GM23248 (cell line): ENCODE measurements around the gene NUP210. TPM values are rescaled to one million over a fixed set of nuclear protein-coding genes. Genes with fewer than 3 reads are reported as not detected.

Experiments used
- DNase-seq: peaks from one replicate; pipeline ENCODE4 v3.0.0-alpha.2; 2015
- H2AFZ ChIP-seq: fragments of 200-600 bp; sonication (generic); 2 replicates; pipeline ENCODE4 v1.6.1; 2016; ENCODE audit warnings: antibody characterized with exemption
- H3F3A ChIP-seq: fragments of 200-600 bp; sonication (generic); 2 replicates; pipeline ENCODE4 v1.6.1; 2016; ENCODE audit warnings: mild to moderate bottlenecking, antibody characterized with exemption, mixed run types; ENCODE audit not compliant: insufficient read depth
- H3K27ac ChIP-seq: fragments of 200-600 bp; sonication (generic); 2 replicates; pipeline ENCODE4 v1.5.1; 2016; ENCODE audit warnings: mild to moderate bottlenecking
- H3K27me3 ChIP-seq: fragments of 200-600 bp; sonication (generic); replicated peaks from 2 replicates; pipeline ENCODE4 v1.6.1; 2016; ENCODE audit warnings: mild to moderate bottlenecking; ENCODE audit not compliant: insufficient read depth
- H3K36me3 ChIP-seq: fragments of 200-600 bp; sonication (generic); 2 replicates; pipeline ENCODE4 v1.6.1; 2016; ENCODE audit warnings: low read depth, mild to moderate bottlenecking
- H3K4me1 ChIP-seq: fragments of 200-600 bp; sonication (generic); 2 replicates; pipeline ENCODE4 v1.6.1; 2016; ENCODE audit warnings: mild to moderate bottlenecking; ENCODE audit not compliant: insufficient read depth
- H3K4me2 ChIP-seq: fragments of 200-600 bp; sonication (generic); one replicate; pipeline ENCODE4 v1.6.1; 2016; ENCODE audit warnings: mild to moderate bottlenecking; ENCODE audit not compliant: unreplicated experiment
- H3K4me3 ChIP-seq: fragments of 200-600 bp; sonication (generic); 2 replicates; pipeline ENCODE4 v1.5.1; 2016; ENCODE audit warnings: mild to moderate bottlenecking
- H3K79me2 ChIP-seq: fragments of 200-600 bp; sonication (generic); 2 replicates; pipeline ENCODE4 v1.6.1; 2016; ENCODE audit warnings: mild to moderate bottlenecking; ENCODE audit not compliant: insufficient read depth
- H3K9ac ChIP-seq: fragments of 200-600 bp; sonication (generic); 2 replicates; pipeline ENCODE4 v1.6.1; 2016; ENCODE audit warnings: mild to moderate bottlenecking
- H3K9me2 ChIP-seq: fragments of 200-600 bp; sonication (generic); 2 replicates; pipeline ENCODE4 v1.6.1; 2016; ENCODE audit warnings: mixed run types, mild to moderate bottlenecking, moderate library complexity; ENCODE audit not compliant: insufficient read depth
- H3K9me3 ChIP-seq: fragments of 200-600 bp; sonication (generic); one replicate; pipeline ENCODE4 v1.6.1; 2017; ENCODE audit warnings: low read depth
- H4K20me1 ChIP-seq: fragments of 200-600 bp; sonication (generic); 2 replicates; pipeline ENCODE4 v1.6.0; 2016; ENCODE audit not compliant: insufficient read depth
- EZH2 ChIP-seq: fragments of 200-600 bp; sonication (generic); IDR thresholded peaks from 2 replicates; pipeline ENCODE4 v1.6.1; 2018; ENCODE audit warnings: antibody characterized with exemption, mild to moderate bottlenecking; ENCODE audit not compliant: insufficient read depth, poor library complexity, severe bottlenecking
- EZH2phosphoT487 ChIP-seq: fragments of 200-600 bp; sonication (generic); IDR thresholded peaks from 2 replicates; pipeline ENCODE4 v1.6.1; 2018; ENCODE audit warnings: antibody characterized with exemption, moderate library complexity, mild to moderate bottlenecking, low read depth; ENCODE audit not compliant: insufficient read depth
- WGBS, 2 experiments: methylation state at CpG; one replicate each; pipeline ENCODE4 v1.1.6; 2015 to 2017; ENCODE audit warnings: low lambda C conversion rate in 2 of 2, low coverage in 1 of 2; ENCODE audit errors: missing lambda C conversion rate in 2 of 2; 5-methylcytosine and 5-hydroxymethylcytosine counted together
- in situ Hi-C: fragments of 300-500 bp; cut with MboI; formaldehyde crosslinking; loops from 2 replicates; pipeline ENCODE4 v1.15.0; 2020
- polyA plus RNA-seq: library from polyadenylated mRNA; unstranded; fragments of >200 nt; fragmentation: Nextera tagmentation; extraction: Ambion mirVana; gene quantifications from 2 replicates; pipeline ENCODE4 v1.2.1, GENCODE V29; 2016
- total RNA-seq: library from RNA; depleted of rRNA; stranded (reverse); fragments of >200 nt; shearing (Covaris generic); gene quantifications from 2 replicates; pipeline ENCODE4 v1.2.3, GENCODE V29; 2014

Gene NUP210
- total and polyA plus RNA-seq, 2 experiments from 2014 or later: 0.04 TPM; not detected in 1

DNA sequence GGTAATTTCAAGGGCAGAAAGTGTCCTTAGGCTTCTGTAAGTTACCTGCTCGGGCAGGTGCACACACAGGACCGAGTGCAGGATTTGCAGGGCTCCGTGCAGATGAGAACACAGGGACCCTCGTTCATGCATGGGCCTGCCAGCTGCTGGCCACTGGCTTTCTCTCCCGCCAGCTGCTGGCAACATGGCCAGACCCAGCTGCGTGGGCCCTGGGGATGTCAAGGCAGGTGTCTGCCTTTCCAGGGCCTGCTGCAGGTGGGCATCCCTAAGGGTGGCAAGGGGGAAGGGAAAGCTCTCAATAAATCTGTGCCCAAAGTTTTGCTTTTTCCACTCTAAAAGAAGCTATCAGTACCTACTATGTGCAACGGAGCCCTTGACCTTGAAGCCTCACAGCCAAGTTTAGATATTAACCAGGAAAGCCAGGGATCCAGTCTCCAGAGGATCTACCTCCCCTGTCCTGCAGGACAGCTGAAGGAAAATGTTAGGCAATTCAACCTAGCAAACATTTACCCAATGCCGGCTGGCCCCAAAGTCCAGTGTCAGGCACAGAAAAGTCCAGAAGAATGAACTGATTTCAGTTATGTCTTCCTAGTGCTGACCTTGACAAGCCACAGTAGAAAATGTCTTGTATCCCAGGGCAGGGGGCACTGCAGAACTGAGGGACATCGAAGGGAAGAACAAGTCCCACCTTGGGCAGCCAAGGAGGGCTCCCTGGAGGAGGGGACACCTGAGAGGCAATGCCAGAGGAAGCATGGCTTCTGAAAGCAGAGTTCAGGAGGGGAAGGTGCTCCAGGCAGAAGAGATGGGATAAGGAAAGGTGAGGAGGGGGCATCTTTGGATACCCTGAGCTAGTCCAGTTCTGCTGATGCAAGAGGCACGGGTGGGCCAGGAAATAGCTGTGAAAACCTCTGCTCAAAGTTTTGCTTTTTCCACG, 26.4 kb downstream of the NUP210 start:
- Histone ChIP-seq H4K20me1 (no peaks in the 10 kb centered on the region), H3K9me2 (no peaks in the 10 kb centered on the region), H3K4me1 (no peaks in the 10 kb centered on the region), H3K9ac (no peak overlapping the region), H3K36me3 (no peaks in the 10 kb centered on the region), H3K4me2 (no peak overlapping the region), H3F3A (no peaks in the 10 kb centered on the region), H3K4me3 (no peak overlapping the region), H3K27ac (no peak overlapping the region), H3K9me3 (no peaks in the 10 kb centered on the region), H3K79me2 (no peaks in the 10 kb centered on the region), H2AFZ (no peak overlapping the region), H3K27me3 (peaks cover 19% of the 10 kb centered on the region; the same call in 1 of the 2 replicates)
- in situ Hi-C loops: no loop called here
- no peak for TF ChIP-seq EZH2phosphoT487
- TF ChIP-seq EZH2: no peak
- 27 to 32% methylated on average over 11 of the region's 11 CpGs for WGBS, 2 experiments
- no peak for DNase-seq

DNA sequence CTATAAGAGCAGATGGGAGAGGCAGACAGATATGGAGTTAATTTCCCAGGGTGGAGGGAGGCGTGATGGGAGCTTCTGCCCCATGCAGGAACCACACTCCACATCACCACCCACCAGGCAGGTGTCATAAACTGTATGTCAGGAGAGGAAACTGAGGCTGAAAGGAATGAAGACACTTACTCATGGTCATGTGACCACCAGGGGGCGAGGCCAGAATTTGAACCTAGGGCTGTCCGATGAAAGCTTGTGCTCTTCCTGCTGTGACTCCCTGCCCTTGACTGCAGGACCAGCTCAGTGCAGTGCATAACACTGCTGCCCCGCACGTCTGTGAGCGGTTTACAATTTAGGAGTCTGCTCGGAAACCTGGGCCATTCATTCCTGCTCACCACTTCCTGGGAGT, 28.8 kb downstream of the NUP210 start:
- no peaks in the 10 kb centered on the region for H3K4me1 ChIP-seq
- no peaks in the 10 kb centered on the region for H3K79me2 ChIP-seq
- no peaks in the 10 kb centered on the region for H3K9me2 ChIP-seq
- H4K20me1 ChIP-seq: no peaks in the 10 kb centered on the region
- TF ChIP-seq EZH2 (no peak), EZH2phosphoT487 (no peak)
- in situ Hi-C loops: no loop called here
- H3K27me3 ChIP-seq: peaks cover 32% of the 10 kb centered on the region
- no peaks in the 10 kb centered on the region for H3K36me3 ChIP-seq
- no peak overlapping the region for H2AFZ ChIP-seq
- no peaks in the 10 kb centered on the region for H3F3A ChIP-seq
- DNase-seq: no peak
- H3K9ac ChIP-seq: no peak overlapping the region
- WGBS, 2 experiments: 59 to 64% methylated on average over 7 of the region's 7 CpGs
- H3K4me3 ChIP-seq: no peak overlapping the region
- no peak overlapping the region for H3K4me2 ChIP-seq
- no peak overlapping the region for H3K27ac ChIP-seq
- H3K9me3 ChIP-seq: no peaks in the 10 kb centered on the region

DNA sequence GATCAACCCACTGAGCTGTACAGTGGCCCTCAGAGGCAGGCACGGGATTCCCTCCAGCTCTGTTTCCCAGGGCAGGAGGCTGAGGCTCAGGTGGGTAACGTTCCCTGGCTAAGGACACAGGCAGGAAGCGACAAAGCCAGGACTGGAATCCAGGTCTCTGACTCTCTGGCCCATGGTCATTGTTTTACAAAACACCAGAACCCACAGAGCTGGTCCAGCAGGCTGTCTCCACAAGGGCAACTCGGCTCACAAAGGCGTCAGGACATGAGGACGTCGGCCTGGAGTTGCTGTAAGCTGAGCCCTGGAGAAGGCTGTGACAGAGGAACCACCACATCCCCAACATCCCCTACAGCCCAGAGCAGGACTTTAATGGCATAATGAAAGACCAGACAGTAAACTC, 30.7 kb downstream of the NUP210 start:
- H3K4me2 ChIP-seq: no peak overlapping the region
- H3K27ac ChIP-seq: no peak overlapping the region
- no peak overlapping the region for H3K9ac ChIP-seq
- no peaks in the 10 kb centered on the region for H3K9me2 ChIP-seq
- H4K20me1 ChIP-seq: no peaks in the 10 kb centered on the region
- H2AFZ ChIP-seq: no peak overlapping the region
- no peaks in the 10 kb centered on the region for H3K4me1 ChIP-seq
- no peaks in the 10 kb centered on the region for H3K79me2 ChIP-seq
- no peaks in the 10 kb centered on the region for H3F3A ChIP-seq
- no peak for DNase-seq
- no peak overlapping the region for H3K4me3 ChIP-seq
- no peaks in the 10 kb centered on the region for H3K9me3 ChIP-seq
- WGBS, 2 experiments: 24 to 41% methylated on average over 7 of the region's 7 CpGs
- TF ChIP-seq EZH2phosphoT487 (no peak), EZH2 (no peak)
- H3K27me3 ChIP-seq: peaks cover 25% of the 10 kb centered on the region
- no peaks in the 10 kb centered on the region for H3K36me3 ChIP-seq
- in situ Hi-C loops: no loop called here

DNA sequence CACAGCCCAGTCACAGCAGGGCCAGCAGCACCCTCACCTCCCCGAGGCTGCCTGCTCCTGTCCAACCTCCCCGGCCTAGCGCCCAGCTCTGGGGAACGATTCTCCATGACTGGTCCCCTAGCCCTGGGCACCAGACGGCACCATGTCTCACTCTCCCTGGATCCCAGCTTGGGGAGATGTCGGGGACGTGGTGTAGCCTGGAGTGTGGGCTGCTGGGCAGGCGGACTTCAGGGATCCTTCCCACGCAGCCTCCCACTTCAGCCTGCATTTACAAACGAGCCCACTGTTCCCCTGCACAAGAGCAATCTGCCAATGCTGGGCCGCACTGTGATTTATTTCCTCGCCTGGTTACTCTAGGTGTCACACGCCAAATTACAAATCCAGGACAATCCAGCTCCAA, 31.3 kb downstream of the NUP210 start:
- H4K20me1 ChIP-seq: no peaks in the 10 kb centered on the region
- peaks cover 25% of the 10 kb centered on the region for H3K27me3 ChIP-seq
- TF ChIP-seq EZH2phosphoT487 (no peak), EZH2 (no peak)
- H3K27ac ChIP-seq: no peak overlapping the region
- no peak overlapping the region for H3K4me2 ChIP-seq
- no peak for DNase-seq
- H3K4me1 ChIP-seq: no peaks in the 10 kb centered on the region
- H3K79me2 ChIP-seq: no peaks in the 10 kb centered on the region
- no peaks in the 10 kb centered on the region for H3F3A ChIP-seq
- no peaks in the 10 kb centered on the region for H3K36me3 ChIP-seq
- WGBS, 2 experiments: 61 to 68% methylated on average over 12 to 13 of the region's 13 CpGs
- in situ Hi-C loops: no loop called here
- H2AFZ ChIP-seq: no peak overlapping the region
- no peaks in the 10 kb centered on the region for H3K9me2 ChIP-seq
- no peak overlapping the region for H3K4me3 ChIP-seq
- no peak overlapping the region for H3K9ac ChIP-seq
- no peaks in the 10 kb centered on the region for H3K9me3 ChIP-seq
